Stimulated activated CD4-positive, alpha-beta T cell treated with anti-CD3 and anti-CD28 coated beads, Interleukin-1b, Interleukin-23, amount 100 ng/mL, for 4 hours (primary cell): Measurements from ENCODE around the gene PIGT.
"Not testable (repeated sequence)": the region's sequence is repeated elsewhere in the genome, so short reads cannot be mapped to it uniquely, and the experiment has no call there.

Source experiments
- DNase-seq, 2 donors: peaks; one replicate each; pipeline ENCODE4 v3.0.0-alpha.2; 2020; ENCODE audit warnings: low read depth in 2 of 2

Gene PIGT

DNA sequence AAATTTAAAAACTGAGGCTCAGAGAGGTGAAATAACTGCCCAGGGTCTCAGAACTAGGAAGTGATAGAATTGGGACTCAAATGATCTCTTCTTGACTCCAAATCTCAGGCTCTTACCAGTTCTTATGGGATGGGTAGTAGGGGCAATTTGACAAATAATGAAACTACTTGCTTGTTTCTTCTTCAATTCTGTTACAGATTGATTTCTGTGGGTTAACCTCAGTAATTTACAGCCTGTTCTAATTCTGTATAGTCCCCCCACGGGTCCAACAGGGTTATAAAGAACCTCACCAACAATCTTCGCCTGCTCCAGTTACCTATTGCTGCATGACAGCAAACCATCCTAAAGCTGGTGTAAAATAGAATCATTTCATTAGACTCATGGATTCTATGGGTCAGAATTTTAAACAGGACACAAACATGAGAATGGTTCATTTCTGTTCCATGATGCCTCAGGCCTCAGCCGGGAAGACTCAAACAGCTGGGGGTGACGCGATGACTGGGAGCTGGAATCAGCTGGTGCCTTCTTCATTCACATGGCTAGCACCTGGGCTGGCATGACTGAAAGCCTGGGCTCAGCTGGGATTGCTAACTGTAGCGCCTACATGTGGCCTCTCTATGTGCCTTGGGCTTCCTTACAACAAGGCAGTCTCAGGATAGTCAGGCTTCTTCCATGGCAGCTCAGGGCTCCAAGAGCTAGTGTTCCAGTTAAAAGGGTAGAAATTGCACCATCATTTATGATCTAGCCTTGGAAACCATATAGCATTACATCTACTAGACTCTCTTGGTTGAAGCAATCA, 47.0 kb downstream of the PIGT start:
- DNase-seq, result no peak

GRCh38 chr20:45463709-45464108, 47.8 kb downstream of the PIGT start:
- DNase-seq, result no peak

- no peak for DNase-seq
Observed at GRCh38 chr20:45465491-45466266, 49.7 kb downstream of the PIGT start.

- no peak for DNase-seq
Observed at GRCh38 chr20:45467172-45467571, 51.2 kb downstream of the PIGT start.

DNA sequence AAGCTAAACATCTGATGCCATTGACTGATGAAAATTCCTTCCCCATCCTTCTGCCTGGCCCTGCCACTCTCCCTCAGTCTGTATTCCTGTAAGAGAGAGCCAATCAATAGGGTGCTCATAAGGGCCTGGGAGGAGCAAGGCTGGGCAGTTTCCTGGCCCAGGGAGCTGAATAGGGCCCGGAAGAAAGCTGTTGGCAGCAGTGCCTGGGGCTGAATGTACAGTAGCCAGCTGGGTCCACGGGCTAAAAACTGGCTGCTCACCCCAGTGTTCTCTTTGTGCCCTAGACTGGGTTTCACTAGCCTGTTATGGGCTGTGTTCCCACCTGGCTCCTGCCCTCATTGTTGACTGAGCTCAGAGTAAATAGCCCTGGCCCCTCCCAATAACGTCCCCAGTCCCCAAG, 51.9 kb downstream of the PIGT start:
- DNase-seq, result no peak

DNA sequence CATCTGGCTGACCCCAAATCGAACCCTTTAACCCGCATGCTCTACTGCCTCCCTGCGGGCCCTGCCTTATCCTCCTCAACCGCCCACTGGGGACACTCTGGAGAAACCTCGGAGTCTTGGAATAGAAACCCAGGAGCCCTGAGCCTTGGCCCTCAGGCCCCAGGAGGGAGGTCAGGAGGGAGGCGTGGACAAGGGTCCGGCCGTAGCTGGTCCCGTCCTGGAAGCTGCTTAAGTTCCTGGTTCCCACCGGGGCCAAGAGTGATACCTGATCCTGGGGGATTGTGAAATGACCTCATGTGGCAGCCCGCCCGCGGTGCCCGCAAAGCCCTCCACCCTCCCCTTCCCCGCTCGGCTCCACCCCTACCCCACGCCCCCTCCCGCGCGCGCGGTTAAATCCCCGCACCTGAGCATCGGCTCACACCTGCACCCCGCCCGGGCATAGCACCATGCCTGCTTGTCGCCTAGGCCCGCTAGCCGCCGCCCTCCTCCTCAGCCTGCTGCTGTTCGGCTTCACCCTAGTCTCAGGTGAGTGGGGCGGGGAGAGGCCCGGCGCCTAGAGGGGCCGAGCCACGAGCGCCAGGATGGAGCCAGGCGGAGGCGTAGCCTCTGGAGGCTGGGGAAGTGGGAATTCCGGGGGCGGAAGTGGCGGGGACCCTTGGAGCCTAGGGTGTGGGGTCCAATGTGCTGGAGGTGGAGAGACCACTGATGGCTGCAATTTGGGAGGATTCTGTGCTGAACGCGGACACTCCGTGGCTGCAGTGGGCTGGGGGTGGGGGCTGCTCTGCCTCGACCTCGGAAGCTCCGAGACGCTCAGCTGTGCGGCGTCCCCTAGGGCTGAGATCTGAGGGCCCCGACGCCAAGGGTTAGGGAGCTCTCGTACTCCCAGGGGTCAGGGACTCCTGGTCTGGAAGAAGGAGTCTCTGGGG, 53.7 kb downstream of the PIGT start, which contains the start of gene WFDC2:
WFDC2 (plus strand) TSS at position 418 of the 926 bp plus-strand sequence; CDS start at position 447, 29 bp downstream.
- no peak for DNase-seq

GRCh38 chr20:45470262-45470931, 54.5 kb downstream of the PIGT start:
- DNase-seq, result no peak

- no peak for DNase-seq
Observed at GRCh38 chr20:45470937-45471336, 55.0 kb downstream of the PIGT start.

DNA sequence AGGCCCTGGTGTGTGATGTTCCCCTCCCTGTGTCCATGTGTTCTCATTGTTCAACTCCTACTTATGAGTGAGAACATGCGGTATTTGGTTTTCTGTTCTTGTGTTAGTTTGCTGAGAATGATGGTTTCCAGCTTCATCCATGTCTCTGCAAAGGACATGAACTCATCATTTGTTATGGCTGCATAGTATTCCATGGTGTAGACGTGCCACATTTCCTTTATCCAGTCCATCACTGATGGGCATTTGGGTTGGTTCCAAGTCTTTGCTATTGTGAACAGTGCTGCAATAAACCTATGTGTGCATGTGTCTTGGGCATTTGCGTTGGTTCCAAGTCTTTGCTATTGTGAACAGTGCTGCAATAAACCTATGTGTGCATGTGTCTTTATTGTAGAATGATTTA, 56.3 kb downstream of the PIGT start:
- not testable (repeated sequence) for DNase-seq
